K562 (cell line): Measurements from ENCODE around the gene TRAP1. TPM values are rescaled to one million over a fixed set of nuclear protein-coding genes. Genes with fewer than 3 reads are reported as not detected.

ENCODE experiments used
- ADNP ChIP-seq: fragments of 200-800 bp; sonication (Bioruptor generic); IDR thresholded peaks from 2 replicates; pipeline ENCODE4 v1.6.1; 2016; ENCODE audit warnings: missing genetic modification characterization, missing compliant biosample characterization
- BMI1 ChIP-seq: fragments of 150-350 bp; IDR thresholded peaks from 2 replicates; pipeline ENCODE4 v1.6.1; 2014; ENCODE audit warnings: low read length
- CHCHD3 ChIP-seq: fragments of 250-450 bp; sonication (Bioruptor Pico); IDR thresholded peaks from 2 replicates; pipeline ENCODE4 v2.1.2; 2022; ENCODE audit warnings: mild to moderate bottlenecking
- HCFC1 ChIP-seq: IDR thresholded peaks from 2 replicates; pipeline ENCODE4 v1.6.1; 2012; ENCODE audit warnings: low read depth, low read length, improper control_type of control experiment
- HMG20A ChIP-seq: fragments of 450-650 bp; formaldehyde crosslinking; conservative IDR thresholded peaks from 2 replicates; pipeline ENCODE4 v1.4.0; 2020; ENCODE audit warnings: mild to moderate bottlenecking, mixed read lengths
- HNRNPK ChIP-seq: fragments of 200-400 bp; formaldehyde crosslinking; IDR thresholded peaks from one replicate; pipeline ENCODE4 v1.6.1; 2018; ENCODE audit warnings: mild to moderate bottlenecking, low read depth, low read length; ENCODE audit not compliant: poor library complexity, severe bottlenecking
- ILF3 ChIP-seq: fragments of 450-650 bp; IDR thresholded peaks from 2 replicates; pipeline ENCODE4 v1.6.1; 2018; ENCODE audit warnings: antibody characterized with exemption, mild to moderate bottlenecking, moderate library complexity, borderline replicate concordance
- KAT8 ChIP-seq: fragments of 450-650 bp; IDR thresholded peaks from 2 replicates; pipeline ENCODE4 v1.6.1; 2016; ENCODE audit warnings: low read depth, mild to moderate bottlenecking
- KLF16 ChIP-seq: IDR thresholded peaks from 2 replicates; pipeline ENCODE4 v1.6.1; 2016; ENCODE audit warnings: antibody characterized with exemption
- NFE2 ChIP-seq: IDR thresholded peaks from 2 replicates; pipeline ENCODE4 v1.6.1; 2014; ENCODE audit warnings: antibody characterized with exemption, low read depth
- RB1 ChIP-seq: fragments of 450-650 bp; IDR thresholded peaks from 2 replicates; pipeline ENCODE4 v1.6.1; 2017; ENCODE audit warnings: low read depth, mild to moderate bottlenecking
- SMARCA5 ChIP-seq: fragments of 450-650 bp; IDR thresholded peaks from 2 replicates; pipeline ENCODE4 v1.6.1; 2016
- ZNF76 ChIP-seq: fragments of 250-450 bp; sonication (Bioruptor Pico); IDR thresholded peaks from 2 replicates; pipeline ENCODE4 v1.4.0; 2020; ENCODE audit warnings: mild to moderate bottlenecking, moderate library complexity, borderline replicate concordance
- polyA plus RNA-seq, 8 experiments: library from polyadenylated mRNA; depleted of rRNA in 4 of 8; stranded (reverse) in 5 of 8; unstranded in 3 of 8; fragments of >200 nt; fragmentation: Nextera tagmentation in 2 of 8; fragmentation: Illumina TruSeq in 1 of 8; extraction: Ambion mirVana in 2 of 8; extraction: Trizol in 1 of 8; gene quantifications; 2 replicates each; pipeline versions ENCODE4 v1.2.1 to v1.2.3, GENCODE V29; 2011 to 2014; ENCODE audit warnings: inconsistent platforms in 1 of 8, missing spikeins in 1 of 8
- total RNA-seq, 7 experiments: library from RNA; depleted of rRNA in 6 of 7; stranded (reverse); fragments of >200 nt in 6 of 7; fragmentation: Illumina TruSeq in 2 of 7; extraction: Trizol in 2 of 7; gene quantifications; 2 replicates each; pipeline versions ENCODE4 v1.2.1 to v1.2.3, GENCODE V29; 2011 to 2021; ENCODE audit warnings: low replicate concordance in 1 of 7
- TF ChIP-seq, protein P1 (sequence below), 2 experiments: fragments of 450-650 bp; IDR thresholded peaks; 2 replicates each; pipeline ENCODE4 v1.6.1; 2016; ENCODE audit warnings: mild to moderate bottlenecking in 2 of 2, borderline replicate concordance in 1 of 2, low read depth in 1 of 2, moderate library complexity in 1 of 2
- TF ChIP-seq, protein P2 (sequence below): fragments of 450-650 bp; formaldehyde crosslinking; IDR thresholded peaks from 2 replicates; pipeline ENCODE4 v1.4.0; 2020; ENCODE audit warnings: mild to moderate bottlenecking, moderate library complexity

TRAP1 gene
- total and polyA plus RNA-seq, 9 of the 15 experiments (the other 6 are each of a cell fraction or from before 2014, with no cell fraction given): 19.1 to 436 (median 301) TPM

DNA sequence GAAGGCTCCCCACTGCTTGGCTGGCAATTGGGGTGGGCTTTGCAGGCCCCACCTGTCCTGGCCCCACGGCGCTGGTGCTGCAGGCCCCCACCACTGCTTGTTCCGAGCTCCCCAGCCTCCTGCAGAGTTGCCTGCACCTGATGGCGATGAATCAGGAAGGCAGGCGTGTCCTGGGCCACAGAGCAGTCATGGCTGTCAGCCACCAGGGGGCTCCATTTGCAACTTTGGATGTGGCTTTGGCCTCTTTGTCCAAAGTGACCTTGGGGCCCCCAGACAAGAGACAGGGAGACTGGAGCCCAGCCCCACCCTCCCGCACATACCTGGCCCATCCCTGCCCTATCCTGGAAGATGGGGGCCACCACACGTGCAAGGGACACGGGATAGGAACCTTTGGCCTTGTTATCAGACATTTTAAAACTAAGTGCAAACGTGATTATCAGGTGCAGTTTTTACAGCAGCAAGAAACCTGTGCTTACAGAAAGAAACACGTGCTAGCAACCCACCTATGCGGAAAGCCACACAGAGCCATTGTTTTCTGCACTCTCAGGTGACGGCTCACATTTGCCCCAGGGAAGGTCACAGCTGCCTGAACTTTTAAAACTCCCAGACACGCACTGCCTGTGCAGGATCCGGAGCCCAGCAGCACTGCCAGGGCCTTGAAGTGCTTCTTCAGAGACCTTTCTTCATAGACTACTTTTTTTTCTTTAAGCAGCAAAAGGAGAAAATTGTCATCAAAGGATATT lies 62.9 kb downstream of the TRAP1 start, which contains the start of gene DNASE1 (continued):
- TF ChIP-seq BMI1 (no peak), NFE2 (no peak), KAT8 (no peak), HCFC1 (0 out of 2 replicates have a peak, but pooled peaks have one; percentile 48), HMG20A (CRISPR knock-in tag) (no peak), SMARCA5 (no peak), KLF16 (peak; percentile 33; the same call in 1 of the 2 replicates), HNRNPK (no peak), ZNF76 (no peak), RB1 (0 out of 2 replicates have a peak, but pooled peaks have one; percentile 29), CHCHD3 (CRISPR knock-in tag) (no peak), ADNP (tag) (no peak), ILF3 (no peak)
- TF ChIP-seq, protein P1, sequence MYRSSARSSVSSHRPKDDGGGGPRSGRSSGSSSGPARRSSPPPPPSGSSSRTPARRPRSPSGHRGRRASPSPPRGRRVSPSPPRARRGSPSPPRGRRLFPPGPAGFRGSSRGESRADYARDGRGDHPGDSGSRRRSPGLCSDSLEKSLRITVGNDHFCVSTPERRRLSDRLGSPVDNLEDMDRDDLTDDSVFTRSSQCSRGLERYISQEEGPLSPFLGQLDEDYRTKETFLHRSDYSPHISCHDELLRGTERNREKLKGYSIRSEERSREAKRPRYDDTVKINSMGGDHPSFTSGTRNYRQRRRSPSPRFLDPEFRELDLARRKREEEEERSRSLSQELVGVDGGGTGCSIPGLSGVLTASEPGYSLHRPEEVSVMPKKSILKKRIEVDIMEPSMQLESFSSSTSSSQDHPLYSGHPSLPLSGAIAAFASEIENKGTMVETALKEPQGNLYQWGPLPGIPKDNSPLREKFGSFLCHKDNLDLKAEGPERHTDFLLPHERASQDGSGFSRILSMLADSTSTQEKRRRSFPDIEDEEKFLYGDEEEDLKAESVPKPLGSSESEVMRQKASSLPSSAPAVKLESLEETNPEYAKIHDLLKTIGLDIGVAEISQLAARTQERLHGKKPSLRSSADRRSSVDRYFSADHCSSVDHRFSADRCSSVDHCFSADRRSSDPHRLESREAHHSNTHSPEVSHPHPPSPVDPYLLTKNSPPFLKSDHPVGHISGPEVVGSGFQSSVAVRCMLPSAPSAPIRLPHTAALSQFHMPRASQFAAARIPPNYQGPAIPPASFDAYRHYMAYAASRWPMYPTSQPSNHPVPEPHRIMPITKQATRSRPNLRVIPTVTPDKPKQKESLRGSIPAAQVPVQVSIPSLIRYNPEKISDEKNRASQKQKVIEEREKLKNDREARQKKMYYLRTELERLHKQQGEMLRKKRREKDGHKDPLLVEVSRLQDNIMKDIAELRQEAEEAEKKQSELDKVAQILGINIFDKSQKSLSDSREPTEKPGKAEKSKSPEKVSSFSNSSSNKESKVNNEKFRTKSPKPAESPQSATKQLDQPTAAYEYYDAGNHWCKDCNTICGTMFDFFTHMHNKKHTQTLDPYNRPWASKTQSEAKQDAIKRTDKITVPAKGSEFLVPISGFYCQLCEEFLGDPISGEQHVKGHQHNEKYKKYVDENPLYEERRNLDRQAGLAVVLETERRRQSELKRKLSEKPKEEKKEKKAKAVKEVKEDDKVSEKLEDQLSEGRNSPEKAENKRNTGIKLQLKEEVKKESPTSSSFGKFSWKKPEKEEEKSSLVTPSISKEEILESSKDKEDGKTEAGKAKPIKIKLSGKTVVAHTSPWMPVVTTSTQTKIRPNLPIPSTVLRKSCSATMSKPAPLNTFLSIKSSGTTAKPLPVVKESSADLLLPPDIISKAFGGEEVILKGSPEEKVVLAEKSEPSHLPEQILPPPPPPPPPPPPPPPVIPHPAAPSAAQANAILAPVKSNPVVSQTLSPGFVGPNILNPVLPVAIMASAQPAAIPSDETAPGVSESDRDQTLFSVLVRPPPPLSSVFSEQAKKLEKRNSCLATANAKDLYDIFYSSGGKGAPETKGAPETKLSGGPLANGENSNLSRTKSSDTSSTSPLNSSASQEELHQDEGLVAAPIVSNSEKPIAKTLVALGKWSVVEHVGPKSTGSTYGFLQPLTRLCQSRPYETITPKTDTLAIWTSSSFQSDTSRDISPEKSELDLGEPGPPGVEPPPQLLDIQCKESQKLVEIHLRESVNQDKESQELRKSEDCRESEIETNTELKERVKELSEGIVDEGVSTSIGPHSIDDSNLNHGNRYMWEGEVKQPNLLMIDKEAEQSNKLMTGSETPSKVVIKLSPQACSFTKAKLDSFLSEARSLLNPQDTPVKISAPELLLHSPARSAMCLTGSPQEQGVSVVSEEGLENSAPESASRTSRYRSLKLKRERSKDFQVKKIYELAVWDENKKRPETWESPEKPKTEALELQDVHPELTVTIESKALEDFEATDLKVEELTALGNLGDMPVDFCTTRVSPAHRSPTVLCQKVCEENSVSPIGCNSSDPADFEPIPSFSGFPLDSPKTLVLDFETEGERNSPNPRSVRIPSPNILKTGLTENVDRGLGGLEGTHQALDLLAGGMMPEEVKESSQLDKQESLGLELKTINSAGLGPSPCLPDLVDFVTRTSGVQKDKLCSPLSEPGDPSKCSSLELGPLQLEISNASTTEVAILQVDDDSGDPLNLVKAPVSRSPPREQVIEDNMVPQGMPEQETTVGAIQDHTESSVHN (IDR thresholded peaks at IDR 0.05; ENCODE audit: borderline replicate concordance in 1 of 2, low read depth in 1 of 2): no peak
- TF ChIP-seq, protein P2, sequence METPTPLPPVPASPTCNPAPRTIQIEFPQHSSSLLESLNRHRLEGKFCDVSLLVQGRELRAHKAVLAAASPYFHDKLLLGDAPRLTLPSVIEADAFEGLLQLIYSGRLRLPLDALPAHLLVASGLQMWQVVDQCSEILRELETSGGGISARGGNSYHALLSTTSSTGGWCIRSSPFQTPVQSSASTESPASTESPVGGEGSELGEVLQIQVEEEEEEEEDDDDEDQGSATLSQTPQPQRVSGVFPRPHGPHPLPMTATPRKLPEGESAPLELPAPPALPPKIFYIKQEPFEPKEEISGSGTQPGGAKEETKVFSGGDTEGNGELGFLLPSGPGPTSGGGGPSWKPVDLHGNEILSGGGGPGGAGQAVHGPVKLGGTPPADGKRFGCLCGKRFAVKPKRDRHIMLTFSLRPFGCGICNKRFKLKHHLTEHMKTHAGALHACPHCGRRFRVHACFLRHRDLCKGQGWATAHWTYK: no peak
